GM19372 (cell line): ENCODE results near the gene SKP1.

Experiments used
- ATAC-seq: cut with Tn5 transposase; IDR thresholded peaks from one replicate; pipeline ENCODE4 v1.9.1; 2021; ENCODE audit warnings: mild to moderate bottlenecking, low read depth, moderate library complexity; ENCODE audit not compliant: unreplicated experiment

Gene SKP1

DNA sequence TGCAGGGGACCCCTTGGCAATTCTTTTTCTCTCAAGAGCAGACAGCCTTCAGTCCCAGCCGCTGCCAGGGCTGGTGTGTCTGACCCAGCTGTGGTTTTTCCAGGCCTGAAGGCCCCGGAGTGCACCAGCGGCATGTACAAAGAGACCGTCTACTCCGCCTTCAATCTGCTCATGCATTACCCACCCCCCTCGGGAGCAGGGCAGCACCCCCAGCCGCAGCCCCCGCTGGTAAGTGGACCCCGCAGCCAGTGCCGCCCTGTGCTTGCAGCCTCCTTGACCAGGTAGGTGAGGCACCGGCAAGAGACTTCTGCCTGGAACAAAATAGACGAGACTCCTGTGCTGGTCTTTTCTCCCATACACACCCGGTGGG is 61.0 kb downstream of the SKP1 start:
- ATAC-seq = no peak

DNA sequence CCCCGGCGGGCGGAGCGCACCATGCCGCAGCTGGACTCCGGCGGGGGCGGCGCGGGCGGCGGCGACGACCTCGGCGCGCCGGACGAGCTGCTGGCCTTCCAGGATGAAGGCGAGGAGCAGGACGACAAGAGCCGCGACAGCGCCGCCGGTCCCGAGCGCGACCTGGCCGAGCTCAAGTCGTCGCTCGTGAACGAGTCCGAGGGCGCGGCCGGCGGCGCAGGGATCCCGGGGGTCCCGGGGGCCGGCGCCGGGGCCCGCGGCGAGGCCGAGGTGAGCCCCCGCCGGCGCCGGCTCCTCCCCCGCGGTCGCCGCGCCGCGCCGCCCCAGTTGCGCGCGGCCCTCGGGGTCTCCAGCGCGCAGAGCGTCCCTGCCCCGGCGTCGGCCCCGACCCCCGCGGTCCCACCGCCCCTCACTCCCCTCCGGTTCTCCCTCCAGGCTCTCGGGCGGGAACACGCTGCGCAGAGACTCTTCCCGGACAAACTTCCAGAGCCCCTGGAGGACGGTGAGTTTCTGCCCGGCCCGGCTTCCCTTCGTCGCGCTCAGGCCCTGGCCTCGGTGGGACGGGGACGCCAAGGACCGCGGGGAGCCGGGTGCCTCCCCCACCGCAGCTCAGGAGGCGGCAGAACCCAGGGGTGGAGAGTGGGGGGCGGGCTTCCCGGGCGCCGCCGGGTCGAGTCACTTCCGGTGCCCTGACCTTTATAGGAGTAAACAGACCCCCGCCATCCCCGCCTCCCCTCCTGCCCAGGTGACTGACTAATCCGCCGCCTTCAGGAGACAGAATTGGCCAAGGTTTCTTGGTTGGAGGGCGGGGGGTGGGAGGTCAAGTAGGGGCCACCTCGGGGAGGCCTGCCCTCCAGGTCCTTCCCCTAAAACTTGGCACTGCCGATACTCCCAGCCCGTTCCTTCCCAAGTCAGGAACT is 61.6 kb downstream of the SKP1 start:
- ATAC-seq = peak; percentile 20

DNA sequence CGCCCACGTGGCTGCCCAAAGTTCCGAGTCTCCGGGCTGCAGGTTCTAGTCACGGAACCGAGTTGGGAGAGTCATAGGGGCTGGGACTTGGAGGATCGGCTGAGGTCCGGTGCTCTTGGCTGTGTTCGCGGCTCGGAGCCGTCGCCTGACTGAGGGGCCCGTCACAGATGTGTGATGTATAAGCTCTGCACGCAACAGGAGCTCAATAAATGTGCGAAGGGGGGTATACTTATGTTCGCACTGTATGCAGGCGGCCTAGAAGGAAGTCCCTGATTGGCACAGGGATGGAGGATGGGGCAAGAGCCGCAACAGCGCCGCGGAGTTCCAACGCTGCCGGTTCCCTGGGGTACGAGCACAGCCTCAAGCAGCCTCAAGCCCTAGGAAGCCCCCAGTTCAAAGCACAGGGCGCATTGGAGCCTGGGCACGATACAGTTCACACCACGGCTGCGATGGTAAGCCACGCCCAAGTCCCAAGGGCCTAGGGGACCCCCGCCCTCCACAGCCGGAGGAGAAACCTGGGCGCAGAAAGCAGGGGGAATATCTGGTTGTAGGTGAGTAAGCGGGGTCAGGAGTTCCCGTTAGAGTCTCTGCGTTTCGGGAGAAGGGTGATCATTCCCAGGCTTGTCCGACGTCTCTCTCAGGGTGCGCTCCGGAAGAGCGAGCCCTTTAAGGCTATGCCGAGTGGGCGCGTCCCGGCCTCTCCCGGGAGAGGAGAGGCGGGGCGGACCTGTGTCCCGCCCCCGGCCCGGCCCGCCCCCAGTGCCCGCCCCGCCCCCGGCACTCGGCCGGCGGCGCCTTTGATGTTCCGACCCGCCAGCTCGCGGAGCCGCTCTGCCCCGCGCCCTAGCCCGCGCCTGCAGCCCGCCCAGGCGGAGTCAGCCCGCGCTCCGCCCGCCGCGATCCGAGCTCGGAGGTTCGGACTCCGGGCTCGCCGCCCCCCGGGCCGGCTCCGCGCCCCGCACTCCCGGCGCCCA is 62.6 kb downstream of the SKP1 start, which contains the start of gene TCF7:
TCF7 (plus strand) TSS at position 780 of the 974 bp plus-strand sequence. CDS start 226 bp downstream, outside the sequence.
- ATAC-seq = peak; percentile 77

DNA sequence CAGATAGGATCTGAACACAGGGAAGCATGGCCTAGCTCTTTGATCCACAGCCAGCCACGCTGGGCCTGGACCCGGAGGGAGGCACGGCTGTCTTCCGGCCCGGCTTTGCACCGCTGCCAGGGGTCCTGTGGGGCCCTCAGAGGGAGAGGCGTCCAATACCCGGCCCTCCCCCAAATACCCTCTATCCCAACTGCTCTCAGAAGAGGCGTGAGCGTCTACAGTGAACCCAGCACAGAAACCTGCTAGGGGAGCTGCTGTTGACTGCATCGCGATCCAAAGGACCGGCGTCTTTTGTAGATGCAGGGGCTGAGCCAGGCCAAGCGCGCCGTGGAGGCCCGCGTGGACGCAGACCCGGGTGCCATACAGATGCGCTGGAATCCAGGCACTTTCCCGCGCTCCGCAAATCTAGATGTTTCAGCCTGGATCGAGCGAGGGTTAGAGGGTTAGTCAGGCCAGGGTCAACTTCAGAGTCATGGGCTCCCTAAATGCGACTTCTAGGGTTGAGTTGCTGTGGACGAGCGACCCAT is 63.3 kb downstream of the SKP1 start:
- ATAC-seq = no peak

DNA sequence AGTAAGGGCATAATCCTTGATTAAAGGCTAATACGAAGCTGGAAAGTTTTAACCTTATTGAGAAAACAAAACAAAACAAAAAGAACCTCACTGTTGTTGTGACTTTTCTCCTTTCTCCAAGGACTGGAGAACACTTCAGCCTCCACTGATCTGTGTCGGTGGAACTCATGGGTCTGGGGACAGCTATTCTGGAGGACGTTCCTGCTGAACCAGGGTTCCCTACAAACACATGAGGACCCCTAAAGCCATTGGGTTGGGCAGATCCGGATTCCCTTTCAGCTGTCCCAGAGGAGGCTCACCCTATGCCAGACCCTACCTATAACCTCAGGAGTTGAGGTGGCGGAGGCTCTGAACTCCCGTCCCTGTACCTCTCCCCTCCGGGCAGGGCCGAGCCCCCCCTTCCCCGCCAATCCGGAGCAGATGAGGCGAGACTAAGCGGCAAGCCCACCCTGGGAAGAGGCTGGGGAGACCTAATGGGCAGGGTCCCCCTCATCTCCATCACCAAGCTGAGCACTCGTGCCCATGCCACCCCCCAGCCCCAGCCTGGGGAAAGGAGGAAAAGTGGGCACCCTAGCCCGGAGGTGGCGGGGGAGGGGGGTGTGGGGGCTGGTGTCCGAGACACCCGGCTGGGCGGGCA is 63.9 kb downstream of the SKP1 start:
- ATAC-seq = no peak

DNA sequence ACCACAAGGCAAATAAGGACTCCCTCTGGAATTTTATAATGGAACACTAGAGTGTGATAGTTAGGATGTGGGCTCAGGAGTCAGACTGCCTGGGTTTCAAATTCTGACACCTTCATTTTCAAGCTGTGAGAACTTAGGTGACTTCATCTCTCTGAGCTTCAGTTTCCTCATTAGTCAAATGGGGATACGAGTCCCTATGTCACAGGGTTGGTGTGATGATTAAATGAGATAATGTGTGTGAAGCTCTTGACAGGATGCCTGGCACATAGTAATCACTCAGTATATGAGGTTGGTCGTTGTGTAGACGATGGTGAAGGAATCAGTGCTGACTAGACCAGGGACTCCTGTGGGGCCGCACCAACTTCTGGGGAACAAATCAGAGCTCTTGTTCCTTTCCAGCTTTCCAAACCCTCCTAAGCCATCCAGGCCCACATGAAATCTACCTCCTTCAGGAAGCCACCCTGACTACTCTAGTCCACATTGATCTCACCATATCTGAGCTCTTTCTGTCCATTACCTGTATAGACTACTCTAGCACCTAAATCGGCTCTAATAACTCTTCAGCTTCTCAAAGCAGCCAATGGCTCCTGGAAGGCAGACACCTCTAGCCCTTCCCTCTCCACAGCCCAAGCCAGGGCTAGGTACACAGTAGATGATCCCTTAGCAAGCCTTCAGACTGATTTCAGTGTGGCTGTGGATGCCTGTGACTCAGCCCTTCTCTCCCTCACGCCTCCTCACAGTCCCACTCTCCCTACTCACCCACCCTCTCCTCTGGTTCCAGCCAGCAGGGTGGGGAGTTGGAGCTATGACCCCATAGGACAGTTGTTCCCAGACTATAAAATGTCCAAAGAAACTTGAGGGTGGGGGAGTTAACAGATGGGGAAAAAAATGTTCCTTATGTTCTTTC is 64.8 kb downstream of the SKP1 start:
- ATAC-seq = no peak

DNA sequence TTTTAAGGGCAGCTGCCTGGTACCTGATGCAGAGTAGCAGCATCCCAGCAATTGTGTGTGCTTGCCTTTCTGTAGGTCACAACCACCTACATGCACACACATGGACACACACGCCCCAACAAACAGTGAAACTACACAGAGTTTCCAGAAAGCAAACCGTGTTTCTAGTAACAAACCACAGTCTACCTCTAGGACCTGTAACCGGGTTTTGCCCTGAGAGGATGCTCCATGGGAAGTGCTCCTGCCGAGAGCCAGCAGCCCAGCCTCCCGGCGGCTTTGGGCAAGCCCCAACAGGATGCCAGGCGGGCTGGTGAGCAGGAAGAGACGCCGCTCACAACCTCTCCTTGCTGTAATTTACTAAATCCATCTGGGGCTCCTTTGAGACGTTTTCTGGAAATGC is 66.4 kb downstream of the SKP1 start:
- no peak for ATAC-seq

DNA sequence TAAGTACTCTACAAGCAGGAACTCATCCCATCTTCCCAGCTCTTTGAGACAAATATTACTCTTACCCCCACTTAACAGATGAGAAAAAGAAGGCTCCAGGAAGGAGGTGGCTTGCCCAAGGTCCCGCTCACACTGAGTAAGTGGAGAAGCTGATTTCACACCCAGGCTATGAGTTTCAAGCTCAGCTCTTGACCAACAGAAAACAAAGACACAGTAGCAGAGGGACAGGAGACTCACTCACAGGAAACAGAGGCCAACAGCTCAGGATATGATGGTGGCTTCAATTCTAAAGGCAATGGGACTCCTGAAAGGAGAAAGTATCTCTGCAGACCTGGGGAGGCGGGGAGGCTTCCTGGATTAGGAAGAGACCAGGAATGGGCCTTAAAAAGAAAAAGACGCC is 69.0 kb downstream of the SKP1 start:
- no peak for ATAC-seq

DNA sequence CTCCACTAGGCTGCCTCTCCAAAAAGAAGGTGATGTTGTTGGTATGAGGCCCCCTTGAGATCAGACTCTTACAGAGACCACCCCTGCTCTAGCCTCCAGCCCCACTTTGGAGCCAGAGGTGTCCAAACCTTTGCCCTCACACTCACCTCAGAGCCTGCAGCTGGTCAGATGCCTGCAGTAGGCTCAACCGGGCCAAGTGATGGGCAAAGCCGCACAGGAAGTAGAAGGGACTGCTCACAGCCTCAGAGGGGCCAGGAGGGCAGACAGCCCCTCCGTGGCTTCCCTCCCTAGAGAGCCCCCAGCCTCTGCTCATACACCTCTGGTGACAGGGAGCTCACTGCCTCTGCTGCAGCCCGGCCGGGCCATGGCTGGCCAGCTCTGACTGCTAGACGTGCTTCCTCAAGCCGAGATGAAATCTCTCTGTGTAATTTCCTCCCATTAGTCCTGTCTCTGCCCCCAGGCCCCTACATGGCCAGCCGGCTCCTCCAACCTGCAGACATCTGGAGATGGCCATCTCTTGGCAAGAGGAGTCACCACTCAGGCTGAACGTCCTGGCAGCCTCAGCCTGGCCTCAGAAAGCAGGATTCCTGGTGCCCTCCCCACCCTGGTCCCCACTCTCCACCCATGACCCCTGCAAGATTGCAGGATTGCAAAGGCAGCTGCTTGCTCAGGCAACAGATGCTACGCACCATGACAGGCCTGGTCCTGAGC is 69.6 kb downstream of the SKP1 start:
- no peak for ATAC-seq

DNA sequence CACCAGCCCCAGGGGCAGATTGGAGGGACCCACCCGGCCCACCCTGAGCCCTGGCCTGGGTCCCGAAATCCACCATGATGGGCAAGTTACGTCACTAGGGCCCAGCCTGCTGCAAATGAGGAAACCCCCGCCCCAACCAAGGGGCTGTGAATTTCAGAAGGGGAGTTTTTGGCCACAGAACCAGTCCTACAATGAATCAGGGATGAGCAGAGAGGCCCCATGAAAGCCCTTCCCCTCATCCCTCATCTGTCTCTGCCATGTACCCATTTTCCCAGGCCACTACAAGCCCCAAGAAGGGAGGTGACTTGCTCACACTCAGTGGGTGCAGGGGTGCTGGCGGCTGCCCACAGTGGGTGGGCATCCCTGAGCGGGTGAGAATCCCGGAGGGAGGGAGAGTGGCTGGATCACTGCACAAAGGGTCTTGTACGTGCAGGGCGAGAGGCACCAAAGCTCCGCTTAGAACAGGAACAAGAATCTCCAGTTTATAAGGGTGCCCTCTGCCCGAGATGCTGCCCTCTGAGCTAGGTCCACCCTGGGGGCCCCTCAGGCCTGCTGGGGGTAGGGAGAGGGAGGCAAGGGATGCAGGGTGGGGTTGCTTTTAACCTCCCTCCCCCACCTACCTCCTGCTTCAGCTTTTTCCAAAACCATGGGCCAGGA is 72.6 kb downstream of the SKP1 start:
- no peak for ATAC-seq

DNA sequence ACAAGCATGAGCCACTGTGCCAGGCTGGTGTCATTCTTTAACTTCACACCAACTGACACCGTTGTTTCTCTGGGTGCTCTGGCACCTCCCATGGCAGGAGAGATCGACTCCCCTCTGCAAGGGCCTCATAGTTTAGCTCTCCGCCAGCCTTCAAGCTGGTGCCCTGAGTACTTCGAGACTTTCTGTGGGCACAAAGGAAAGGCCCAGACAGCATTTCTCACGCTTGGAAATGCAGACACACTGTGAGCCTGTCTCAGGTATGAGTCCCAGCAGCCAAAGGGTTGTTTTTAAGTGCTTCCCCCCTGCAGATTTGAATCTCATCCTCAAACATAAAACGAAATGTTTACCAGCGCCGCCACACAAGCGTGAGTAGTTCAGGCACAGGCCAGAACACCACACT is 73.4 kb downstream of the SKP1 start:
- no peak for ATAC-seq

DNA sequence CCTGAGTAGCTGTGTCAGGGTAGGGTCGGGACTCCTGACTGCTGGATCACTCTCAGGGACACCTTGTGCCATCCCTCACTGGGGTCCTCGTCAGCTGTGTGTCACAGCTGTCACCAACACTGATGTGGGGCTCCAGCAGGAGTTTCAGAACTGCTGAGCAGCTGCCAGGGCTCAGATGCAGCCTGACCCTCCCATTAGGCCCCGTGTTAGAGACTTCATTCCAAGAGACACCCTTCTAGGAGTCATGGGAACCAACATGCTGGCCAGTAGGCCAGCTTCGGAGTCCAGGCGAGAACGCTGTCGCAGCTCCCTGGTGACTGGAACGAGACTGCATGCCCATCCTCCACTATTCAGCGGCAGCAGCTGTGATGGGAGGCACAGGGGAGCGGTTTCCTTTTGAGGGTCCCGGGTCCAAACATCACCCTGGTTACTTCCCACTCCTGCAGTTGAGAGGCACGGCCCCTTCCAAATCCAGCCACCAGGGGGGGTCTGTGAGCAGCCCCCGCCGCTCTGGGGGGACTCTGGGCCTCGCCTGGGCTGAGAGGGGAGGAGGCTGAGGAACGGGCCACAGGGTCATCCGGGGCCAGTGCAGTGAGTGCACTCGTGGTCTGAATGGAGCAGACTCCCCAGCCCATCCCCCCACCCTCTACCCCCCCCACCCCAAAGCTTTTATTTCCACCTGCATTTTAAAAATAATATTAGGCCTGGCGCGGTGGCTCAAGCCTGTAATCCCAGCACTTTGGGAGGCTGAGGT is 74.9 kb downstream of the SKP1 start:
- ATAC-seq = no peak

DNA sequence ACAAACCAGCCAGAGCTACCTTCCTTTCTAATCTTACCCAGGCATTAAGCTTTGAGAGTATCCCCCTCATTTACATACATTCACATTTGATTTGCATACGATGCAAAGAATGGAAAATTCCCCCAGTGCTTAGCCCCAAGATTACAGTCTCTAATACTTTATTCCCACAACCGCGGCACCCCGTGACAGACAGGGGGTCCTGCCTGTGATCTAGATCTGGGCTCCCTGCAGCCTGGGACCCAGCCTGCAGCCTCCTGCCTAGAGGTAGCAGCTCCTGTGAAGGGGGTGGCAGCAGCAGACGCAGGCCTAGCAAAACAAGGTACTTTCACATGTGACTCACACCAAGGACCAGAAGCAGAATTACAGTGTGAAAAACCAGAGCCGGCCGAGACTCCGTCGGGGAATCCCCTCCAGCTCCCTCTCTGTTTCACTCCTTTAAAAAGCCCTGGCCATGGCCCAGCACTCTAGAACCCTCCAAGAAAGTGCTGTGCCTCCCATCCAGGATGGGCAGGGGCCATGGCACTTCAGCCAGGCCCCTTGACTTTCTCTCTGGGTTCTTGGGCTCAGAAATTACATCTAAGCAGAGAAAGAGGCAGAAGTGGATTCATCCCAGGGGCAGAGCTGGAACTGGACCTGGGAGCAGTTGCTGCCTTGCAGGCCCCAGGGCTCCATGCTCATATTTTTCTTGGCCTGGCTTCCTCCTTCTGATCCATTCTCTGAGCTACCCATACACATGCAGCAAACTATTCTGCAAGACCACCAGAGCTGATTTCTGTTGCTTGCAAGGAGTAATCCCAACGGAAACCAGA is 76.3 kb downstream of the SKP1 start:
- ATAC-seq = peak; percentile 84

DNA sequence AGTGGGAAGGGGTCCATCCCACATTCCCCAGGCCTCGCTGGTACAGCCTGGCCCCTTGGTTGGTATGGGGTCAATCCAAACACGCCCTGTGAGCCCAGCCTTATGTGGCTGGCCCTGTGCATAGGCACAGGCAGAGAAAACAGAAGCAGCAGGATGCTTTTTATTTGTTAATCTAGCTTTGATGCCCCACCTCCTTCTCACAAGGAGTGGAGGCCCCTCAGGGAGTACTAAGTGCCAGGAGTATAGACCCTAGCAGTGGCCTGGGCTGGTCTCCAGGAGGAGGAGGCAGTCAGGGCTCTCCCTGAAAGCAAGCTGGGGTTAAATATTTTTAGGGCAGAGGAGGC is 76.8 kb downstream of the SKP1 start:
- ATAC-seq = no peak

DNA sequence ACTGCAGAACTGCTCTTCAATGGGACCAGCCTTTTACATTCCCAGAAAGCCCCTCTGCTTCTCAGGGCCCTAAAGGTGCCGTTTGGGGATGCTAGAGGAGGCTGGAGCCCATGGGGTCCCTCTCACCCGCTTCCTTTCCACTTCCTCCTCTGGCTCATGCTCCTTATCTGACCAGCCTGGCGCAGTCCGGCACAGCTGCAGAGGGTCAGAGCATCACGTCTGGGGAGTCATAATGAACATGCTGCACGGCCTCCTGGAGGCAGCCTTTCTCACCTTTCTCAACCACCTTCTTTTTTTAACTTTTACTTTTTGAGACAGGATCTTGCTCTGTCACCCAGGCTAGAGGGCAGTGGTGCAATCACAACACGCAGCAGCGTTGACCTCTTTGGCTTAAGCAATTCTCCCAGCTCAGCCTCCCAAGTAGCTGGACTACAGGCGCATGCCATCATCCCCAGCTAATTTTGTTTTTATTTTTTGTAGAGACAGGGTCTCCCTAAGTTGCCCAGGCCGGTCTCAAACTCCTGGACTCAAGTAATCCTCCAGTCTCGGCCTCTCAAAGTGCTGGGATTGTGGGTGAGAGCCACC is 77.4 kb downstream of the SKP1 start:
- ATAC-seq = no peak
